ENCODE results near the gene CRAMP1.
"Not testable (repeated sequence)": the region's sequence is repeated elsewhere in the genome, so short reads cannot be mapped to it uniquely, and the experiment has no call there.

- not testable (repeated sequence) for TF ChIP-seq TCF7L2 (IDR thresholded peaks at IDR 0.05; ENCODE audit: borderline replicate concordance, extremely low read depth, insufficient read depth, insufficient read length); POLR2AphosphoS5 (IDR thresholded peaks at IDR 0.05; ENCODE audit: low read depth, low read length); CTCF (IDR thresholded peaks at IDR 0.05 in 2 of 3, conservative IDR thresholded peaks at IDR 0.05 in 1 of 3; ENCODE audit: borderline replicate concordance in 1 of 3, insufficient read depth in 1 of 3, low read depth in 2 of 3, low read length in 2 of 3)
These were observed 107.5 kb downstream of the CRAMP1 start for GRCh38 chr16:1719559-1720229.
